ENCODE results near the gene MEIS1. TPM values are rescaled to one million over a fixed set of nuclear protein-coding genes. Genes with fewer than 3 reads are reported as not detected.
A peak's percentile ranks its signal among the peaks of the same experiment; 100 is the strongest.
"Not testable (repeated sequence)": the region's sequence is repeated elsewhere in the genome, so short reads cannot be mapped to it uniquely, and the experiment has no call there.

MEIS1 gene
- total RNA-seq = not detected in 2 replicates

- peaks cover 48% of the 10 kb centered on the region for H3K4me1 Mint-ChIP-seq
- DNase-seq = no peak
- CTCF ChIA-PET = no interaction called here
These were observed at the start of gene MEIS1 for GRCh38 chr2:66434679-66435548. MEIS1 (plus strand) TSS chr2:66435125; CDS start chr2:66435857, 732 bp downstream.

GRCh38 chr2:66387016-66387753 lies 47.7 kb upstream of the MEIS1 start:
- no peak overlapping the region for H3K27ac Mint-ChIP-seq
- ChIA-PET POLR2A (no interaction called here), CTCF (no interaction called here)
- DNase-seq (no peak), ATAC-seq (ENCODE audit: low read depth) (no peak)
- no peaks in the 10 kb centered on the region for H3K4me1 Mint-ChIP-seq
- peaks cover 3% of the 10 kb centered on the region for H3K27me3 Mint-ChIP-seq
- H3K9me3 Mint-ChIP-seq = no peaks in the 10 kb centered on the region
- no peaks in the 10 kb centered on the region for H3K36me3 Mint-ChIP-seq (ENCODE audit: low read depth)
- H3K4me3 Mint-ChIP-seq = no peak overlapping the region
- no peak for TF ChIP-seq CTCF (IDR thresholded peaks at IDR 0.05)
- intact Hi-C loops (cut with micrococcal nuclease) = no loop called here

More at GRCh38 chr2:66434679-66435548, at the start of gene MEIS1:
- ATAC-seq (ENCODE audit: low read depth) = peak; percentile 61
- H3K27ac Mint-ChIP-seq = no peak within 1 kb of the TSS
- TF ChIP-seq CTCF (IDR thresholded peaks at IDR 0.05) = no peak
- H3K4me3 Mint-ChIP-seq = peak within 1 kb of the TSS; percentile 80
- intact Hi-C loops (cut with micrococcal nuclease) = loop anchor here (2.0 kb wide), 1 partner anchor 148 kb away; no protein-coding TSS in a partner anchor
- POLR2A ChIA-PET = no interaction called here
- peaks cover 74% of the 10 kb centered on the region for H3K27me3 Mint-ChIP-seq
- no peaks in the 10 kb centered on the region for H3K9me3 Mint-ChIP-seq
- no peaks in the 10 kb centered on the region for H3K36me3 Mint-ChIP-seq (ENCODE audit: low read depth)

- Mint-ChIP-seq H3K36me3 (ENCODE audit: low read depth) (no peaks in the 10 kb centered on the region), H3K4me3 (no peak overlapping the region), H3K4me1 (no peaks in the 10 kb centered on the region), H3K27me3 (peaks cover 2% of the 10 kb centered on the region), H3K9me3 (no peaks in the 10 kb centered on the region), H3K27ac (no peak overlapping the region)
- TF ChIP-seq CTCF (IDR thresholded peaks at IDR 0.05) = no peak
- DNase-seq (no peak), ATAC-seq (ENCODE audit: low read depth) (no peak)
- ChIA-PET CTCF (no interaction called here), POLR2A (no interaction called here)
- intact Hi-C loops (cut with micrococcal nuclease) = no loop called here
These were observed 45.2 kb upstream of the MEIS1 start for GRCh38 chr2:66389651-66390131.

- POLR2A ChIA-PET = no interaction called here
- no peak for TF ChIP-seq CTCF (IDR thresholded peaks at IDR 0.05)
- no peak for DNase-seq
- Mint-ChIP-seq H3K36me3 (ENCODE audit: low read depth) (no peaks in the 10 kb centered on the region), H3K27me3 (peaks cover 2% of the 10 kb centered on the region), H3K4me3 (no peak overlapping the region), H3K27ac (no peak overlapping the region), H3K4me1 (no peaks in the 10 kb centered on the region), H3K9me3 (no peaks in the 10 kb centered on the region)
- no peak for ATAC-seq (ENCODE audit: low read depth)
- CTCF ChIA-PET = no interaction called here
- intact Hi-C loops (cut with micrococcal nuclease) = no loop called here
These were observed 44.8 kb upstream of the MEIS1 start for GRCh38 chr2:66390152-66390551.

- intact Hi-C loops (cut with micrococcal nuclease) = no loop called here
- Mint-ChIP-seq H3K27me3 (peaks cover 2% of the 10 kb centered on the region), H3K27ac (no peak overlapping the region), H3K4me3 (no peak overlapping the region), H3K4me1 (no peaks in the 10 kb centered on the region), H3K9me3 (no peaks in the 10 kb centered on the region), H3K36me3 (ENCODE audit: low read depth) (no peaks in the 10 kb centered on the region)
- DNase-seq (no peak), ATAC-seq (ENCODE audit: low read depth) (no peak)
- ChIA-PET POLR2A (no interaction called here), CTCF (no interaction called here)
- TF ChIP-seq CTCF (IDR thresholded peaks at IDR 0.05) = no peak
These were observed 44.1 kb upstream of the MEIS1 start for GRCh38 chr2:66390811-66391210.

GRCh38 chr2:66391240-66391639 lies 43.7 kb upstream of the MEIS1 start:
- H3K4me3 Mint-ChIP-seq; DNase-seq; H3K27me3 Mint-ChIP-seq; CTCF ChIA-PET; H3K36me3 Mint-ChIP-seq (ENCODE audit: low read depth); H3K4me1 Mint-ChIP-seq; H3K9me3 Mint-ChIP-seq; intact Hi-C loops (cut with micrococcal nuclease); H3K27ac Mint-ChIP-seq; ATAC-seq (ENCODE audit: low read depth); POLR2A ChIA-PET: not testable (repeated sequence)
